SH-SY5Y (cell line): Measurements from ENCODE around the gene KISS1.

Experiments
- GATA2 ChIP-seq: IDR thresholded peaks from 2 replicates; pipeline ENCODE4 v1.6.1; 2011; ENCODE audit warnings: mild to moderate bottlenecking, low read depth, low read length
- GATA3 ChIP-seq: IDR thresholded peaks from 2 replicates; pipeline ENCODE4 v1.6.1; 2011; ENCODE audit warnings: low read depth, mild to moderate bottlenecking, low read length, moderate library complexity

KISS1 gene, protein sequence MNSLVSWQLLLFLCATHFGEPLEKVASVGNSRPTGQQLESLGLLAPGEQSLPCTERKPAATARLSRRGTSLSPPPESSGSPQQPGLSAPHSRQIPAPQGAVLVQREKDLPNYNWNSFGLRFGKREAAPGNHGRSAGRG

DNA sequence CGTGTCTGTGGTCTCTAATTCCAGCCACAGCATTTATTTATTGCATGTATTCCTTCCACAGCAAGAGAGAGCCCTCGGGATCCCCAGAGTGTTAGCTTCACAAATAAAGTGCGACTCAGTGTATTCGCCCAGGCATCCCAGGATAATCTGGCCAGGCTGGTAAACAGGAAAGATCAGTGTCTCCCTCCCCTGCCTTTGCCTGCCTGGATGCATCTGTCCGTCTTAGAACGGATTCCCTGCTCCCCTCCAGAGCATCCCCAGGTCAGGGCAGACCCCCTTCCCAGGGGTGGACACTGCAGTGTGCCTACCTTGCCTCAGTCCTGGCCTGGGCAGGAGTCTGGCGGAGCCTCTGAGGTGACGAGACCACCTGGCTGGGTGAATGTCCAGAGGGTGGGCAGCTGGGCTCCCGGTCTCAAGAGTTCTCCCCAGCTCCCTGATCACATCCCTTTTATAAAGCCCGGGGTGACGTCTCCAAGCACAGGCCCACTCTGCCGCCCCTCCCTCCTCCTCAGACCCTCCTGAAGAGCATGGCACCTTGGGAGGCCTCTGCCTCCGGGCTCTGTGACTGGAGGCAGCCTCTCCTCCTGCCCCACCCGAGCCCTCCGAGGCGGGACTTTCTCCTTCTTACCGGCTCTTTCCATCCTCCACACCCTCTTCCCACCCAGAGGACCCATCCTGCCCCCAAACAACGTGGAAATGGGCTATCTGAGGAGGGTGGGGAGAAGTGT lies at the start of gene KISS1:
Gene KISS1, minus strand, starts transcription at position 424 of the 728 bp plus-strand sequence. CDS start 3,615 bp downstream, outside the sequence.
- TF ChIP-seq GATA2 (no peak), GATA3 (no peak)

DNA sequence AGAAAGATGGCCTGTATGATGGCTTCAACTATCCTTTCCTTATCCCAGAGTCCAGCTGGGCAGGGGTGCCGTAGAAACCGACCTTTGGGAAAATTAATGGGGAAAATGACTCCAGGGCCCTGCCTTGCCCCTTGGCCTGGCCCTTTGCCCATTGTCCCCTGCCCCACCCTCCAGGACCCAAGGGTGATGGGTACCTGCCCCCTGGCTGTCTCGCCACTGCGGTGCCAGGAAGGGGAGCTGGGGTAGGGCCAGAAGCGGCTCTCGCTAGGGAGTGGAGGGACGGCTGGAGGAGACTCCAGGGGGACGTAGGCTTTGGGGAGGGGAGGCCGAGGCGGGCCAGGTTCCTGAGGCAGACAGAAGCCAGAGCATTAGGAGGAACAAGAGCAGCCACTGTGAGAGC lies 46.6 kb upstream of the KISS1 start:
- no peak for TF ChIP-seq GATA2
- no peak for TF ChIP-seq GATA3

DNA sequence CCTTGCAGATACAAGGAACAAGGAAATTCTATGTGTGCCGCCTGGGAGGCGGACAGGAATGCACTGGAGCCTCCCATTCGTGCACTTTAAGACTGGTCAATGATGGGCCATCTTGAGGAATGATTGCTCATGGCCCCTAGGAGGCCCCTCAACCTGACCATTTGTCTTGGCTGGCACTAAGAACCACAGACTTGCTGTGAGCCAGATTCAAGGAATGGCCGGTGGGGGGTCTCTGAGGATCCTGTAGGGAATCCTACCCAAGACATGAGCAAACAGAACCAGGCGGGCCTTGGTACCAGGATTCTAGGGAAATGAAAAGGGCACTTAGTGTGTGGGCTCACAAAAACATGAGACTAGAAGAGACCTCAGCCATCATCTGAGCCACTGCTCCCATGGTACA lies 45.6 kb upstream of the KISS1 start:
- TF ChIP-seq GATA2 (no peak), GATA3 (no peak)

DNA sequence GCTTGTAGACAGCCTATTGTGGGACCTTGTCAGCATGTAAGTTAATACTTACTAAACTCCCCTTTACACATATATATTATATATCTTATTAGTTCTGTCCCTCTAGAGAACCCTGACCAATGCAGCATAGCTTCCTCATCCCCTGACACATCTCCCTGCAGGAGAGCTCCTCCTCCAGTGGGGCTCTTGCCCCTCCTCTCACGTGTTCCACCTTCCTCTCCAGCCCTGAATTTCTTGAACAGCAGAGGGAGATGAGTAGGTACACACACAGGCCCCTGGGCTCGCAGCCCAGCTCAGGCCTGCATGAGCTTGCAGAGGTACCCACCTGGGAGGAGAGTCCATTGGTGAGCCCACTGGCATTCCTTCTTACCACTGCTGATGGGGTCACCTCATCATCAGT lies 44.8 kb upstream of the KISS1 start:
- TF ChIP-seq GATA2 (no peak), GATA3 (no peak)

DNA sequence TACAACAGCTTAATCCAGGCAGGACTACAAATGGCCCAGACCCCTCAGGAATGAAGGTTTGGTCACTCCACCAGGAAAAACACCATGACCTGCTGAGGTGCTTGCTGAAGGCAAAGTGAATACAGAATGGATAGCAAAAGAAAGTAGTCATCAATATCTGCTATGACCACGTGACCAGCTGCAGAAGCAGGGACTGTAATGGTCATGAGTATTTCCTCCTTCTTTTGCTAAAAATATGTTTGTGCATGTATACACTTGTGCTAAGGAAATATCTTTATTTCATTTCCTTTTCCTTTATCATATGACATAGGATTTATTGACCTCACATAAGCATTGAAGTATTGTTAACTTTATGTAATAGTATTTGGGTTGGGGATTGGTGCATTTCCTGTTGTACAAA lies 43.9 kb upstream of the KISS1 start:
- TF ChIP-seq GATA3: no peak
- no peak for TF ChIP-seq GATA2

DNA sequence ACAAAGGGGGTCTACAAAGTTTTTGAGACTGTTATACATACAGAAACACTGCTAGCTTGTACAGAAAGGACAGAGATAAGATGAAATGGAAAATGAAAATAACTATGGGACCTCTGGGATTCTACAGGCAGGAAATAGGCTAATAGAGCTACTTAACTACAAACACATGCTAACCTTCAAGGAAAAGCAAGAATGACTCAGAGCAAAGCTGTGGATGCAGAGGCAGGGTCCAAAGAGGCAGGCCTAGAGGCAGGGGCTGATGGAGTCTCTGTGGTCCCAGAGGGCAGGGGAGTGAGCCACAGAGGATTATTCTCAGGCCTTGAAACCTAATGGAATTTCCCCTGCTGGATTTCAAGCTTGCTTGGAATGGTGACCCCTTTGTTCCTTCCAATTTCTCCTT lies 36.2 kb upstream of the KISS1 start:
- no peak for TF ChIP-seq GATA3
- TF ChIP-seq GATA2: no peak

DNA sequence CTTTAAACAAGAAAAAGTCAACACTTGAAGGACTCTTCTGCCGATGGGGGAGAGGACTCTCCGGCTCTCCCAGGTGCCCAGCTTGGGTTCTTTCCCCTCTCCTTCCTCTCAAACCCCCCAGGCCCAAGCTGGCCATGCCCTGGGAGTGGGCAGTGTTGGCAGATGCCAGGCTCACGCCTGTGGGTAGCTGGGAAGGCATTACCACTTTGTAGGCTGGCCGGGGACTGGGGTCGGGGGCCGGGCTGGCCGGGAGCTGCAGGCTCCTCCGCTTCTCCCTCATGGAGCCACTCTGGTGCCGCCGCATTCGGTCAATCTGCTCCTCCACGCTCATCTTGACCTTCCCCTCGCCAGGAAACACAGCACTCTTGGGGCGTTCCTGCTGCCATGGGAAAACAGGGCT lies 33.9 kb upstream of the KISS1 start:
- TF ChIP-seq GATA2 (no peak), GATA3 (no peak)

DNA sequence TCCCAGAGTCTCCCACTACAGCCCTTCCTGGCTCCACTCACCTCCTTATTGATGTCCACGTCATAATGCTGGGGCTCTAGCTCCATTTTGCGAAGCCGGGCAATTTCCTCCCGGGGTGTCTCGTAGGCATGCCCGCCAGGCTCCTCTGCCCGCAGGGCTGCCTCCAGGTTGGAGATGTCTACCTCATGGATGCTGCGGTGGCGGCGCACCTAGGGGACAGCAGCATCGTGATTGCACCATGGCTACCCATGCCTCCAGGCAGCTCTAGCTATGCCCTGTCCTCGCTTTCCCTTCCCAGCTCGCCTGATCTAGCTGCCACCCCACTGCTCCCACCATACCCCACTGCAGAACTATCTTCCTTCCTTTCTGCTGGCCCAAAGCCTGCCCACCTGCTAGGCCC lies 32.6 kb upstream of the KISS1 start:
- no peak for TF ChIP-seq GATA3
- TF ChIP-seq GATA2: no peak

DNA sequence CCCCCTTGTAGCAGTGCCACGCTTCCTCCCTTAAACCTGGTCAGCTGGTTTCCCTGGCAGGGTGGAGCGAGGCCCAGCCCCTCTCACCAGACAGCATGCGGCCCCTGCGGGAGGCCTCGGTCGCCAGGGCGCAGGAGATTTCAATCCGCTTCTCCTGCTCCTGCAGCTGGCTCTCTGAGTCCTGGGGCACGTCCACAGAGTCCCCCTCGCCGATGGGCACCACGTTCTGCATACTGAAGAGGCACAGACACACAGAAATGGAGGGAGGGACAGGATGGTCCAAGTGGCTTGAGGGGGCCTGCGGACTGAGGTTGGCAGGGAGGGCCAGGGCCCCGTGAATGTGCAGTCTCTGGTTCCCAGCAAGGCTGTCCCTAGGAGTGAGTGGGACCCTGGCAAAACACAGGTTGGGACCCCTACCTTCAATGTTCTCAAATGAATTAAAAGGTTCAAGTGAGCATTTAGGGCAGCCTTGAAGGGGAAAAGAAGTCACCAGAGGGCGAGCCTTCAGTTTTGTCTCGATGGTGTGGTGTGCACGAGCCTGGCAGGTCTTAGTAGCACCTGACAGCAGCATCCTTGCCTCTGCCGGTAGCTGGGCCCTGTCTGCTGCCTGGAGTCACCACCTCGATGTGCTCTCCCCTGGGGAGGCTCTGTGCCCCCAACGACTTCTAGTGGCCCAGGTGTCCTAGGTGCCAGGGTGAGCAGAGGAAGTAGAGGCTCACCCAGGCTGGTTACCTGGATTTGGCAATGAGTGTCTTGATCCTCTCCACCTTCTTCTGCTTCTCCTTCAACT lies 31.9 kb upstream of the KISS1 start:
- TF ChIP-seq GATA3 (no peak), GATA2 (no peak)

DNA sequence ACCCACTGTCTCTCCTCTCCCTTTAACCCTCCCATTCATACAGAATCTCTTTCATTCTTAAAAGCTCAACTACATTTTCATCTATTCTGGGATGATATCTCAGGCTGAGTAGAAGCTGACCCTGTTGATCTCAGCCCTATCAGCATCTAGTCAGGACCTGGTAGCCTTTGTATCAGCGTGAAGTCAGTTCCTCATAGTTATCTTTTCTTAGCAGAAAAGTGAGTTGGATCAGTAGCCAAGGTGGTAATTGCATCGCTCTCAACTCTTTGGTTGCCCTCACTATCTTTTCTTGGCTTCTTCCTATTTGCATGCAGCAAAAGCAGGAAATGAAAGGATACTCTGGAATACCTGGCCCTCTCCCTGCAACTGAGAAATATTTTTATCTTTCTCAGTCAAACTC lies 31.1 kb upstream of the KISS1 start:
- TF ChIP-seq GATA3 (no peak), GATA2 (no peak)

DNA sequence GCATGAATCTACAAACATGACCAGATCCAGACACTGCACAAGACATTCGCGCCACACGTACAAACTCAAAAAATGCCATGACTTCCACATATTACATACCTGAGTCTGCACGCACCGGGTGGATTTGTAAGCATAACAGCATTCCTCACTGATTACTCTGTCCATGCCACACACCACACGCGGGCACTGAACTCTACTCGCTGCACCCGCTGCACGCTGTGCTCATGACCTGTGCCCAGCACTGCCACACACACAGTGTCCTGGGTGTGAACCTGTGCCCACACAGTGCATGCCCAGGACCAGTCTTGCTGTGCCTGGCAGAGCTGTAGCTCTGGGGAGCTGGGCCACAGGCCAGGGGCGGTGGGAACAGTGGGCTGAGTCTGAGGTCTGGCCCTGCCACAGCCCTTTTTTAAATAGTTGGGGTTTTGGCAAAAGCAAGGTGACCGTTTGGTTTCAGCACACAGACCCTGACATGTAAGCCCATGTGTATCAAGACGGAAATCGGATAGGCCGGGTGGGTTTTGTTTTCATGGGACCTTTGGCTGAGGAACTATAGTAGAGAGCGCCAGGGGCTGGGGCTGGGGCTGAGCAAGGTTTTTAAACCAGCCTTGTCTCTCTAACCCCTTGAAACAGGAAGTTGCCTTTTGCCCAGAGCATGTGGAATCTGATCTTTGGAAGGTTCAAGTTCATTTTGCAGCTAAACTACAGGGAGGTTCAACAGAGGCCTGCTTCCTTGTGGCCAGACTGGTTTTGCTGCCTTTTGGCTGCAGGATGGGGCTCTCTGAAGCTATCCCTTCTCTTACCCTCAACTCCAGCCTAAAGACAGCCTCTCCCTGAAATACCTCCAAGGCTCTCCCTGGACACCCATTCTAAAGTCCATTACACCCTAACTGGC lies 29.8 kb upstream of the KISS1 start:
- no peak for TF ChIP-seq GATA3
- no peak for TF ChIP-seq GATA2

DNA sequence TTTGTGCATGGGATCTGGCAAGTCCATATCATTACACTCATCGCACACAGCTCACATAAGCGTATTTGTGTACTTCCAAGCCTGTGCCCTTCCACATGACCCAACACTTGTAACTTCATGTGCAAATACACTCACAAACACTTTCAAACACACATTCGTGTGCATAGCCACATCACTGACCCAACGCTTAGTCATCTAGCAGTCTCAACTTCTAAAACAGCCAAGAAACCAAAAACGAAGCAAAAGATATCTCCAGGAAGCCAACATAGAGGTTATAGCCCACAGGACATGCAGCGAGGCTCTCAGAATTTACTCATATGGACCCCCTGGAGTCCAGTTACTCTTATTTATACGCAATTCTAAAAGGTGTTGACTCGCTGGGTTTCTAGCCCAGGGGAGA lies 28.4 kb upstream of the KISS1 start:
- TF ChIP-seq GATA2 (no peak), GATA3 (no peak)

DNA sequence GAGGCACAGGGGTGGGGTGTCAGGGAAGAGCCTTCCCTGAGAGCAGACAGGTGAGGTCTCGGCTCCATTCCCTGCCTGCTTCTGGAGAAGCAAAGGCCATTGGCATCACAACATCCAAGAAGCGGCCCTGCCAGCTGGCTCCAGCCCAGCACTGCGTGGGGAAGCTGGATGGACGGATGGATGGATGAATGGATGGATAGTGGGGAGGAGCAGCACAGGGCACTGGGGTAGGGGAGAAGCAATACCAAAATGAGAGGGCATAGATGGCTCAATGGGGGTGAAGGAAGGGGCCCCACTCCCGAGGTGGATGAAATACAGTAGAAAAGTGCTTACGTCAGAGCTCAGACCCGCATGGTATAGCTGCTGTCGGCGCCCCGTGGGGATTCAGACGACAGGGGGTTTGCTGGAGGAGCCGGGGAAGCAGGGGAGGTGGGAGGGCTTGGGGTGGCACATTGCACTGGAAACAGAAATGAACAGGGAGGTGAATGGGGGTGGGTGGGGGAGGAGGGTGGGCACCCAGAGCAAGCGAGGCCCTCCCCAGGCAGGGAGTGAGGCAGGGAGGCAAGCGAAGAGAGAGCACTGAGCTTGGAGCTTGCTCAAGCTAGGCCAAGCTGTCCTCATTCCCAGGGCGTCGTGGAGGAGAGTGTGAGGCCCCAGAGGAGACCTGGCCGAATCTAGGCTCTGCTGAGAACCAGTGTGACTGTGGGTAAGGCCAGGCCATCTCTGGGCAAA lies 27.0 kb upstream of the KISS1 start:
- TF ChIP-seq GATA3 (no peak), GATA2 (no peak)
